Natural killer cell treated with Interleukin-12 subunit alpha and Interleukin-12 subunit beta and Interleukin-15 and Interleukin-18, amount 100 ng/mL, for 72 hours (primary cell): ENCODE measurements around the gene EFCAB9. TPM values are rescaled to one million over a fixed set of nuclear protein-coding genes. Genes with fewer than 3 reads are reported as not detected.
A peak's percentile ranks its signal among the peaks of the same experiment; 100 is the strongest.
"Not testable (repeated sequence)": the region's sequence is repeated elsewhere in the genome, so short reads cannot be mapped to it uniquely, and the experiment has no call there.

Experiments used
- ATAC-seq, 2 donors: fragments of 150-1000 bp; cut with Tn5 transposase in 1 of 2; sonication (Bioruptor Pico), chemical (Tn5 transposase) in 1 of 2; 2 replicates each; pipeline ENCODE4 v1.10.0; 2021
- DNase-seq: peaks from one replicate; pipeline ENCODE4 v3.0.0; 2022; ENCODE audit warnings: low spot score
- H3K27ac Mint-ChIP-seq, 2 donors: 1 replicate in 1 of 2; 2 replicates in 1 of 2; pipeline ENCODE4 v1.8.0; 2022; ENCODE audit warnings: mixed read lengths in 2 of 2, mild to moderate bottlenecking in 1 of 2, moderate library complexity in 1 of 2
- H3K27me3 Mint-ChIP-seq, 2 donors: 1 replicate in 1 of 2; 2 replicates in 1 of 2; pipeline ENCODE4 v1.8.0; 2022; ENCODE audit warnings: mixed read lengths in 2 of 2
- H3K36me3 Mint-ChIP-seq: one replicate; pipeline ENCODE4 v1.8.0; 2022; ENCODE audit warnings: mixed read lengths
- H3K4me1 Mint-ChIP-seq, 2 donors: 1 replicate in 1 of 2; 2 replicates in 1 of 2; pipeline ENCODE4 v1.8.0; 2022; ENCODE audit warnings: low read depth in 2 of 2, mixed read lengths in 2 of 2, mild to moderate bottlenecking in 1 of 2
- H3K4me3 Mint-ChIP-seq: one replicate; pipeline ENCODE4 v1.8.0; 2022; ENCODE audit warnings: mixed read lengths
- H3K9me3 Mint-ChIP-seq: 2 replicates; pipeline ENCODE4 v1.8.0; 2022; ENCODE audit warnings: mixed read lengths
- total RNA-seq, 2 donors: library from RNA; stranded (reverse); gene quantifications; one replicate each; pipeline ENCODE4 v1.2.3, GENCODE V29; 2022

Gene EFCAB9
- total RNA-seq, 2 donors from 2014 or later = not detected

GRCh38 chr5:172187118-172188032 is 6.6 kb upstream of the EFCAB9 start:
- Mint-ChIP-seq H3K9me3 (no peaks in the 10 kb centered on the region), H3K4me1 (peaks cover 27 to 39% of the 10 kb centered on the region in 2 donors), H3K27ac (peak overlapping the region; percentile 79 to 94), H3K4me3 (peak overlapping the region; percentile 91), H3K27me3 (no peaks in the 10 kb centered on the region), H3K36me3 (no peaks in the 10 kb centered on the region)
- DNase-seq (peak; percentile 88), ATAC-seq (peak; percentile 55 to 61)

GRCh38 chr5:172188033-172188892 is 5.7 kb upstream of the EFCAB9 start, which contains the start of gene STK10:
STK10 (minus strand) TSS chr5:172188224; CDS start chr5:172188042, 182 bp downstream.
- peak; percentile 88 to 90 for ATAC-seq
- H3K36me3 Mint-ChIP-seq = no peaks in the 10 kb centered on the region
- no peaks in the 10 kb centered on the region for H3K27me3 Mint-ChIP-seq
- DNase-seq = peak; percentile 96
- peaks cover 23 to 36% of the 10 kb centered on the region in 2 donors for H3K4me1 Mint-ChIP-seq
- H3K4me3 Mint-ChIP-seq = peak within 1 kb of the TSS; percentile 91
- H3K27ac Mint-ChIP-seq = peak within 1 kb of the TSS; percentile 79 to 94
- H3K9me3 Mint-ChIP-seq = no peaks in the 10 kb centered on the region

- DNase-seq (no peak), ATAC-seq (no peak)
- H3K27me3 Mint-ChIP-seq = no peaks in the 10 kb centered on the region
- H3K4me1 Mint-ChIP-seq = peaks cover 19 to 33% of the 10 kb centered on the region in 2 donors
- no peaks in the 10 kb centered on the region for H3K36me3 Mint-ChIP-seq
- H3K27ac Mint-ChIP-seq = peak overlapping the region; percentile 48 to 79
- peak overlapping the region; percentile 91 for H3K4me3 Mint-ChIP-seq
- no peaks in the 10 kb centered on the region for H3K9me3 Mint-ChIP-seq
Observed at GRCh38 chr5:172188893-172189692, 4.9 kb upstream of the EFCAB9 start.

GRCh38 chr5:172189693-172190296 is 4.2 kb upstream of the EFCAB9 start:
- H3K4me1 Mint-ChIP-seq = peaks cover 12 to 27% of the 10 kb centered on the region in 2 donors
- H3K9me3 Mint-ChIP-seq = no peaks in the 10 kb centered on the region
- H3K4me3 Mint-ChIP-seq = no peak overlapping the region
- DNase-seq (no peak), ATAC-seq (no peak)
- no peak overlapping the region for H3K27ac Mint-ChIP-seq
- no peaks in the 10 kb centered on the region for H3K36me3 Mint-ChIP-seq
- H3K27me3 Mint-ChIP-seq = no peaks in the 10 kb centered on the region

- Mint-ChIP-seq H3K36me3 (no peaks in the 10 kb centered on the region), H3K4me1 (peaks cover 0 to 2% of the 10 kb centered on the region in 2 donors), H3K9me3 (no peaks in the 10 kb centered on the region), H3K4me3 (no peak overlapping the region), H3K27me3 (no peaks in the 10 kb centered on the region), H3K27ac (no peak overlapping the region)
- DNase-seq (no peak), ATAC-seq (no peak)
Observed at GRCh38 chr5:172194985-172195774, 1.2 kb downstream of the EFCAB9 start.

- H3K9me3 Mint-ChIP-seq, H3K36me3 Mint-ChIP-seq, H3K4me1 Mint-ChIP-seq, ATAC-seq, H3K27me3 Mint-ChIP-seq, H3K4me3 Mint-ChIP-seq, H3K27ac Mint-ChIP-seq, DNase-seq: not testable (repeated sequence)
Observed at GRCh38 chr5:172197775-172198174, 3.8 kb downstream of the EFCAB9 start.

- no peaks in the 10 kb centered on the region for H3K36me3 Mint-ChIP-seq
- no peaks in the 10 kb centered on the region for H3K9me3 Mint-ChIP-seq
- ATAC-seq (no peak), DNase-seq (no peak)
- H3K4me1 Mint-ChIP-seq = peaks cover 0 to 2% of the 10 kb centered on the region in 2 donors
- no peak overlapping the region for H3K27ac Mint-ChIP-seq
- no peak overlapping the region for H3K4me3 Mint-ChIP-seq
- H3K27me3 Mint-ChIP-seq = no peaks in the 10 kb centered on the region
Observed at GRCh38 chr5:172199446-172199845, 5.5 kb downstream of the EFCAB9 start.

GRCh38 chr5:172200476-172200875 is 6.5 kb downstream of the EFCAB9 start:
- Mint-ChIP-seq H3K27ac (no peak overlapping the region), H3K4me3 (no peak overlapping the region), H3K36me3 (no peaks in the 10 kb centered on the region), H3K9me3 (no peaks in the 10 kb centered on the region), H3K4me1 (peaks cover 0 to 2% of the 10 kb centered on the region in 2 donors), H3K27me3 (no peaks in the 10 kb centered on the region)
- ATAC-seq (no peak), DNase-seq (no peak)

- H3K27me3 Mint-ChIP-seq, H3K36me3 Mint-ChIP-seq, ATAC-seq, H3K4me3 Mint-ChIP-seq, H3K9me3 Mint-ChIP-seq, H3K27ac Mint-ChIP-seq, DNase-seq: not testable (repeated sequence)
- peaks cover 7 to 12% of the 10 kb centered on the region in 2 donors for H3K4me1 Mint-ChIP-seq
Observed at GRCh38 chr5:172205984-172206383, 12.0 kb downstream of the EFCAB9 start.

- Mint-ChIP-seq H3K4me1 (peaks cover 7 to 12% of the 10 kb centered on the region in 2 donors), H3K9me3 (no peaks in the 10 kb centered on the region), H3K27ac (no peak overlapping the region), H3K27me3 (no peaks in the 10 kb centered on the region), H3K36me3 (peaks cover 10% of the 10 kb centered on the region), H3K4me3 (no peak overlapping the region)
- ATAC-seq (no peak), DNase-seq (no peak)
Observed at GRCh38 chr5:172207511-172207910, 13.5 kb downstream of the EFCAB9 start.

GRCh38 chr5:172209714-172210113 is 15.7 kb downstream of the EFCAB9 start:
- peaks cover 7 to 12% of the 10 kb centered on the region in 2 donors for H3K4me1 Mint-ChIP-seq
- H3K36me3 Mint-ChIP-seq = peaks cover 10% of the 10 kb centered on the region
- no peaks in the 10 kb centered on the region for H3K9me3 Mint-ChIP-seq
- DNase-seq (no peak), ATAC-seq (no peak)
- no peak overlapping the region for H3K4me3 Mint-ChIP-seq
- no peak overlapping the region for H3K27ac Mint-ChIP-seq
- H3K27me3 Mint-ChIP-seq = no peaks in the 10 kb centered on the region

- no peak for DNase-seq
- no peaks in the 10 kb centered on the region for H3K27me3 Mint-ChIP-seq
- no peak overlapping the region for H3K4me3 Mint-ChIP-seq
- no peak overlapping the region for H3K27ac Mint-ChIP-seq
- no peaks in the 10 kb centered on the region for H3K9me3 Mint-ChIP-seq
- no peak for ATAC-seq
- H3K4me1 Mint-ChIP-seq = peaks cover 15 to 23% of the 10 kb centered on the region in 2 donors
- H3K36me3 Mint-ChIP-seq = peaks cover 14% of the 10 kb centered on the region
Observed at GRCh38 chr5:172211676-172212075, 17.7 kb downstream of the EFCAB9 start.
